B cell (primary cell): Measurements from ENCODE around the gene CDC42BPG. TPM values are rescaled to one million over a fixed set of nuclear protein-coding genes. Genes with fewer than 3 reads are reported as not detected.
A peak's percentile ranks its signal among the peaks of the same experiment; 100 is the strongest.

Source experiments
- ATAC-seq: fragments of 200-7000 bp; cut with Tn5 transposase; one replicate; pipeline ENCODE4 v1.10.0; 2021; ENCODE audit warnings: low read depth, mild to moderate bottlenecking, moderate number of reproducible peaks, moderate library complexity
- CTCF ChIA-PET: fragments of 350-600 bp; sonication (Branson Sonifier 250); formaldehyde crosslinking; loops from one replicate; lab custom pipeline; 2021; ENCODE audit warnings: antibody characterized with exemption, inconsistent platforms; lab: Charles Lee
- POLR2A ChIA-PET: fragments of 350-600 bp; sonication (Branson Sonifier 250); formaldehyde crosslinking; loops from one replicate; lab custom pipeline; 2021; ENCODE audit warnings: antibody characterized with exemption; lab: Charles Lee
- DNase-seq: peaks from one replicate; pipeline ENCODE4 v3.0.0; 2013
- H2AFZ ChIP-seq: 2 replicates; pipeline ENCODE4 v1.6.1; 2012; ENCODE audit warnings: mild to moderate bottlenecking, low read depth, low read length; ENCODE audit not compliant: insufficient read depth, poor library complexity, severe bottlenecking
- H3K27ac ChIP-seq, 2 donors: 1 replicate in 1 of 2; 2 replicates in 1 of 2; pipeline ENCODE4 v1.5.1; 2012 to 2013; ENCODE audit warnings: low read length in 2 of 2, mild to moderate bottlenecking in 2 of 2, moderate library complexity in 1 of 2
- H3K27me3 ChIP-seq, 4 experiments: fragments of 200-600 bp in 1 of 4; sonication (generic) in 1 of 4; replicated peaks in 1 of 4; 1 replicate in 2 of 4; 2 replicates in 2 of 4; pipeline versions ENCODE4 v1.6.1 to v1.7.0; 2013 to 2016; ENCODE audit warnings: low read length in 3 of 4, mild to moderate bottlenecking in 2 of 4, mixed read lengths in 1 of 4, moderate library complexity in 1 of 4; ENCODE audit not compliant: insufficient read depth in 4 of 4, control insufficient read depth in 3 of 4; ENCODE audit errors: control extremely low read depth in 1 of 4
- H3K36me3 ChIP-seq, 2 experiments: replicated peaks in 1 of 2; 1 replicate in 1 of 2; 2 replicates in 1 of 2; pipeline versions ENCODE4 v1.6.1 to v1.7.1; 2013; ENCODE audit warnings: low read length in 1 of 2; ENCODE audit not compliant: insufficient read depth in 2 of 2, control insufficient read depth in 1 of 2; ENCODE audit errors: control extremely low read depth in 1 of 2, extremely low read depth in 1 of 2
- H3K4me1 ChIP-seq, 2 donors: fragments of 200-600 bp in 1 of 2; sonication (generic) in 1 of 2; 1 replicate in 1 of 2; 2 replicates in 1 of 2; pipeline versions ENCODE4 v1.5.1 to v1.6.1; 2013 to 2017; ENCODE audit warnings: low read length in 2 of 2; ENCODE audit not compliant: control insufficient read depth in 2 of 2, insufficient read depth in 2 of 2
- H3K4me2 ChIP-seq: replicated peaks from 2 replicates; pipeline ENCODE3; 2012; ENCODE audit warnings: mild to moderate bottlenecking, low read depth, low read length; ENCODE audit not compliant: poor library complexity, severe bottlenecking
- H3K4me3 ChIP-seq, 5 experiments: fragments of 200-600 bp in 1 of 5; sonication (generic) in 1 of 5; 1 replicate in 3 of 5; 2 replicates in 2 of 5; pipeline versions ENCODE4 v1.5.1 to v1.7.0; 2011 to 2016; ENCODE audit warnings: low read length in 4 of 5, mild to moderate bottlenecking in 4 of 5, low read depth in 2 of 5, control low read depth in 1 of 5, moderate library complexity in 1 of 5; ENCODE audit not compliant: insufficient read depth in 1 of 5; ENCODE audit errors: control extremely low read depth in 1 of 5, extremely low read depth in 1 of 5
- H3K79me2 ChIP-seq: fragments of 200-600 bp; sonication (generic); one replicate; pipeline ENCODE4 v1.6.0; 2016; ENCODE audit warnings: low read length; ENCODE audit not compliant: control insufficient read depth, insufficient read depth
- H3K9ac ChIP-seq: fragments of 200-600 bp; sonication (generic); 2 replicates; pipeline ENCODE4 v1.6.1; 2017; ENCODE audit warnings: mild to moderate bottlenecking, low read length, moderate library complexity
- H3K9me3 ChIP-seq, 3 donors: one replicate each; pipeline versions ENCODE4 v1.6.1 to v1.7.1; 2013; ENCODE audit warnings: low read length in 2 of 3; ENCODE audit not compliant: control insufficient read depth in 2 of 3, insufficient read depth in 1 of 3; ENCODE audit errors: control extremely low read depth in 1 of 3
- H4K20me1 ChIP-seq: 2 replicates; pipeline ENCODE4 v1.6.0; 2012; ENCODE audit warnings: mild to moderate bottlenecking, low read length; ENCODE audit not compliant: insufficient read depth, control insufficient read depth, poor library complexity, severe bottlenecking
- H3K27ac Mint-ChIP-seq: one replicate; pipeline ENCODE4 v1.8.0; 2021; ENCODE audit warnings: mixed read lengths
- H3K27me3 Mint-ChIP-seq: one replicate; pipeline ENCODE4 v1.8.0; 2021; ENCODE audit warnings: mixed read lengths
- H3K4me1 Mint-ChIP-seq: one replicate; pipeline ENCODE4 v1.8.0; 2021; ENCODE audit warnings: mixed read lengths
- H3K4me3 Mint-ChIP-seq: one replicate; pipeline ENCODE4 v1.8.0; 2021; ENCODE audit warnings: mixed read lengths
- H3K9me3 Mint-ChIP-seq: one replicate; pipeline ENCODE4 v1.8.0; 2022; ENCODE audit warnings: mixed read lengths; ENCODE audit not compliant: insufficient read depth
- CTCF ChIP-seq: fragments of 200-600 bp; IDR thresholded peaks from one replicate; pipeline ENCODE4 v1.8.0; 2022; ENCODE audit warnings: antibody characterized with exemption, mild to moderate bottlenecking
- EZH2 ChIP-seq: IDR thresholded peaks from 2 replicates; pipeline ENCODE4 v1.6.1; 2012; ENCODE audit warnings: borderline replicate concordance, low read depth, mild to moderate bottlenecking, moderate library complexity, low read length; ENCODE audit not compliant: insufficient read depth, poor library complexity, severe bottlenecking
- WGBS: methylation state at CpG from one replicate; pipeline ENCODE4 v1.1.5; 2013; ENCODE audit warnings: missing lambda C conversion rate; ENCODE audit not compliant: insufficient coverage; 5-methylcytosine and 5-hydroxymethylcytosine counted together
- intact Hi-C: fragments of 100-400 bp; cut with micrococcal nuclease; formaldehyde crosslinking; loops from one replicate; pipeline ENCODE4 v1.10.0; 2022
- polyA plus RNA-seq: library from polyadenylated mRNA; depleted of rRNA; stranded (reverse); fragments of >200 nt; gene quantifications from 2 replicates; pipeline ENCODE4 v1.2.3, GENCODE V29; 2012
- total RNA-seq, 2 donors: library from RNA; stranded (reverse); fragments of 120-200 nt in 1 of 2; gene quantifications; 1 replicate in 1 of 2; 2 replicates in 1 of 2; pipeline versions ENCODE4 v1.2.3 to v1.2.4, GENCODE V29; 2013 to 2022

Gene CDC42BPG
- total and polyA plus RNA-seq, 2 donors (not counting 1 experiment from before 2014, with no cell fraction given), result 3.7 to 8.7 TPM

DNA sequence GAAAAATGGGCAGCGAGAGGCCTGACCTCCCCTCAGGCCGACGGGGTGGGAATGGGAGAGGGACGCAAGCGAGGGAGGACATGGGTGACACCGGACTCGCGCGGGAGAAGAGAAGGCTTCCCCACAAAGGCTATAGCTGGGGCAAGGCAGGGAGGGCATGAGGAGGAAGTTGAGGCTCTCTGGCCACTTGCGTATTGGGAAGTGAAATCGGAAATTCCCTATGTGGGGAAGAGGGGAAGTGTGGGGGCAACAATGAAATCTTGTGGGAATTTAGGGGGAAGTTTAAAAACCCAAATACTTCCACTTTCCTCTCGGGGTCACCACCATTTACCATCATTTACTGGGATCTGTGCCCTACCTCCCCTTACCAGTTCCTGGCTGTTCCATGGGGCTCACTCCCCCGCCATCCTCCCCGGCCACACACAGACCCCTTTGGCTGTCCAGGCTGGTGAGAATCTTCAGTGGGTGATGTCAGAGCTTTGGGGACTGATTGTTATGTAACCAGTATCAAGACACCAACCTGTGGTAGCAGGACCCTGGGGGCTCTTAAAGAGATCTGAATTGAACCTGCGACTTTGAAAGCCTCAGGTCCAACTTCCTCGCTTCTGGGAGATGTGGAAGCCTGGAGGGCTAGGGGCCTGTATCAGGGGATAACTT is 34.9 kb upstream of the CDC42BPG start:
- peak overlapping the region; percentile 95 for H3K4me3 Mint-ChIP-seq
- peaks cover 59% of the 10 kb centered on the region for H3K4me1 Mint-ChIP-seq
- ChIA-PET POLR2A (interaction anchor here (0.6 to 10.0 kb wide), 8 partner anchors 13 to 70 kb away, joined by 3 to 158 read pairs (median 4); no protein-coding TSS in a partner anchor), CTCF (interaction anchor here (0.8 to 30.2 kb wide), 4 partner anchors 8 to 117 kb away, joined by 3 to 1254 read pairs (median 32); partner anchors contain the start of genes BATF2 and CDC42BPG)
- no peaks in the 10 kb centered on the region for H3K27me3 Mint-ChIP-seq
- H3K27ac Mint-ChIP-seq, result peak overlapping the region; percentile 94
- H3K79me2 ChIP-seq, result peaks cover 40% of the 10 kb centered on the region
- peak overlapping the region; percentile 32 to 80 (median 78) for H3K4me3 ChIP-seq
- intact Hi-C loops, result loop anchor here (2.0 kb wide), 2 partner anchors 37 to 77 kb away; partner anchors contain the start of genes ATG2A and MAP4K2
- ATAC-seq, result no peak
- peaks cover 48 to 55% of the 10 kb centered on the region in 2 donors for H3K4me1 ChIP-seq
- peak overlapping the region; percentile 52 for H2AFZ ChIP-seq
- peaks cover 40% of the 10 kb centered on the region for H4K20me1 ChIP-seq
- TF ChIP-seq EZH2 (no peak), CTCF (no peak)
- peak overlapping the region; percentile 87 for H3K9ac ChIP-seq
- peaks cover 0 to 4% (median 0%) of the 10 kb centered on the region in 3 donors for H3K9me3 ChIP-seq
- peak overlapping the region; percentile 86 to 99 for H3K27ac ChIP-seq
- WGBS, result 13% methylated on average over 12 of the region's 16 CpGs
- H3K27me3 ChIP-seq, result no peaks in the 10 kb centered on the region
- no peaks in the 10 kb centered on the region for H3K9me3 Mint-ChIP-seq
- H3K36me3 ChIP-seq, result peaks cover 0 to 11% of the 10 kb centered on the region in 2 experiments
- DNase-seq, result peak; percentile 80
- peak overlapping the region; percentile 96 for H3K4me2 ChIP-seq
